Measurements from ENCODE around the gene GRK3. TPM values are rescaled to one million over a fixed set of nuclear protein-coding genes. Genes with fewer than 3 reads are reported as not detected.

GRK3 gene
- total RNA-seq, 1 donor from 2014 or later = 7.1 TPM

DNA sequence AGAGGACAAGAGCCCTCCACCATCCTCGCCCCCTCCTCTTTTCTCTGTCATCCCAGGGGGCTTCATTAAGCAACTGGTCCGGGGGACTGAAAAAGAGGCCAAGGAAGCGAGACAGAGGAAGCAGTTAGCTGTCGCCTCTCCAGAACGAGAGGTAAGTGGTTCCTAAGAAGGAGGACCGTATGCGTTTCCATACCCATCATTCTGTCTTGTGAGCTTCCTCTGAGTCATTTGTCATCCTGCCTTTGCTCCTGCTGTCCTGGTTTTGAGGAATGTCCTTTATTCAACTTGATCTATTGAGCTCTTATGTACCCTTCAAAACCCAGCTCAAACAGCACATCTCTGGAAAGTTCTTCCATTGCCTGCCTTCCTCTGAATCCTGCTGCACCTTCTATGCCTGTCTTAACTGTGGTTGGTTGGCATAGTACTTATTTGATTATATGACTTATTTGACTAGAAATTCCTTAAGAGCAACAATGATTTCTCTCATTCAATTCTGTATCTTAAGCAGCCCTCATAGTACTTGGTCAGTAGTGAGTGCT lies 198.8 kb downstream of the GRK3 start:
- peaks cover 8% of the 10 kb centered on the region for H3K9me3 Mint-ChIP-seq (ENCODE audit: unreplicated experiment)
- H3K27me3 Mint-ChIP-seq (ENCODE audit: unreplicated experiment) = no peaks in the 10 kb centered on the region
- H3K36me3 Mint-ChIP-seq (ENCODE audit: low read depth, unreplicated experiment) = peaks cover 6% of the 10 kb centered on the region
- H3K4me1 Mint-ChIP-seq (ENCODE audit: unreplicated experiment) = no peaks in the 10 kb centered on the region
- DNase-seq (ENCODE audit: low spot score) = no peak
- TF ChIP-seq CTCF (IDR thresholded peaks at IDR 0.05; ENCODE audit: unreplicated experiment) = no peak
- H3K27ac Mint-ChIP-seq (ENCODE audit: unreplicated experiment) = no peak overlapping the region
- no peak overlapping the region for H3K4me3 Mint-ChIP-seq (ENCODE audit: unreplicated experiment)

GRCh38 chr22:25764270-25765015 lies 200.0 kb downstream of the GRK3 start:
- H3K27ac Mint-ChIP-seq (ENCODE audit: unreplicated experiment) = no peak overlapping the region
- H3K27me3 Mint-ChIP-seq (ENCODE audit: unreplicated experiment) = no peaks in the 10 kb centered on the region
- TF ChIP-seq CTCF (IDR thresholded peaks at IDR 0.05; ENCODE audit: unreplicated experiment) = no peak
- no peaks in the 10 kb centered on the region for H3K4me1 Mint-ChIP-seq (ENCODE audit: unreplicated experiment)
- no peak for DNase-seq (ENCODE audit: low spot score)
- H3K4me3 Mint-ChIP-seq (ENCODE audit: unreplicated experiment) = no peak overlapping the region
- peaks cover 6% of the 10 kb centered on the region for H3K36me3 Mint-ChIP-seq (ENCODE audit: low read depth, unreplicated experiment)
- H3K9me3 Mint-ChIP-seq (ENCODE audit: unreplicated experiment) = peaks cover 8% of the 10 kb centered on the region

DNA sequence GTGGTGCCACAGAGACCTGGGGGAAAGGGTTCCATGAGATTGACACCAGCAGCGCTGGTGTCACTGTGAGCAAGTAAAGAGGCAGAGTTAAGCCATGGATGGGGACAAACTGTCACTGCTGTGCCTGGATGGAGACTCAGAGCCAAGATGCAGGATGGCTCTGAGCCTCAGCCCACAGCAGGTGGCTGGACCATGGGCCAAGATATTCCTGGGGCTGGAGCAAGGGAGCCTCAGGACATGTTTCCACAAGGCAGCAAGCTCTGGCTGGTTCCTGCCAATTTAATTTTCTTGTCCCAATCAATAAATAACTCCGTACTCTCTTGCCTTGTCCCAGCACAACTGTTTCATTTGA lies 200.5 kb downstream of the GRK3 start:
- DNase-seq (ENCODE audit: low spot score) = no peak
- Mint-ChIP-seq H3K4me3 (ENCODE audit: unreplicated experiment) (no peak overlapping the region), H3K36me3 (ENCODE audit: low read depth, unreplicated experiment) (peaks cover 6% of the 10 kb centered on the region), H3K4me1 (ENCODE audit: unreplicated experiment) (no peaks in the 10 kb centered on the region), H3K9me3 (ENCODE audit: unreplicated experiment) (peaks cover 8% of the 10 kb centered on the region), H3K27me3 (ENCODE audit: unreplicated experiment) (no peaks in the 10 kb centered on the region), H3K27ac (ENCODE audit: unreplicated experiment) (no peak overlapping the region)
- TF ChIP-seq CTCF (IDR thresholded peaks at IDR 0.05; ENCODE audit: unreplicated experiment) = no peak

DNA sequence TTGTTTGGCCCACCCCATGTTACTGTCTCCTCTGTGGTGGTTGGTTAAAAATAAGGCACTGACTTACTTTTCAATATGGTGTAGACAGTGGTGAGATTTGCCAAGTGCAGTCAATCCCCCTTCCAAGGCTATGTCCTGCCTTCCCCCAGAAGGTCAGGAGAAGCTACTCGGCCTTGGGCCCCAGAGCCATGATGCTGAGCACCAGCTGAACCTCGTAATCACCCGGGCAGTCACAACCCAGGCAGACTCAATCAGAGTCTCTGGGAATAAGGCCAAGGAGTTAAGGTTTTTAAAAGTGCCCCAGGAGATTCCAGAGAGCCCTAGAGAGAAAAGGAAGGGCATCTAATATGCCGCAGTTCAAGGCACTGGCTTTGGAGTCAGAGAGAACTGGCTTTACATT lies 201.3 kb downstream of the GRK3 start:
- H3K9me3 Mint-ChIP-seq (ENCODE audit: unreplicated experiment) = peaks cover 8% of the 10 kb centered on the region
- H3K4me3 Mint-ChIP-seq (ENCODE audit: unreplicated experiment) = no peak overlapping the region
- H3K27me3 Mint-ChIP-seq (ENCODE audit: unreplicated experiment) = no peaks in the 10 kb centered on the region
- no peak for DNase-seq (ENCODE audit: low spot score)
- no peak for TF ChIP-seq CTCF (IDR thresholded peaks at IDR 0.05; ENCODE audit: unreplicated experiment)
- peaks cover 6% of the 10 kb centered on the region for H3K36me3 Mint-ChIP-seq (ENCODE audit: low read depth, unreplicated experiment)
- H3K4me1 Mint-ChIP-seq (ENCODE audit: unreplicated experiment) = no peaks in the 10 kb centered on the region
- no peak overlapping the region for H3K27ac Mint-ChIP-seq (ENCODE audit: unreplicated experiment)

GRCh38 chr22:25766418-25766817 lies 201.9 kb downstream of the GRK3 start:
- Mint-ChIP-seq H3K4me3 (ENCODE audit: unreplicated experiment) (no peak overlapping the region), H3K4me1 (ENCODE audit: unreplicated experiment) (no peaks in the 10 kb centered on the region), H3K27me3 (ENCODE audit: unreplicated experiment) (no peaks in the 10 kb centered on the region), H3K36me3 (ENCODE audit: low read depth, unreplicated experiment) (peaks cover 6% of the 10 kb centered on the region), H3K9me3 (ENCODE audit: unreplicated experiment) (peaks cover 8% of the 10 kb centered on the region), H3K27ac (ENCODE audit: unreplicated experiment) (no peak overlapping the region)
- no peak for TF ChIP-seq CTCF (IDR thresholded peaks at IDR 0.05; ENCODE audit: unreplicated experiment)
- DNase-seq (ENCODE audit: low spot score) = no peak

All from endothelial cell (in vitro differentiated cells).